MG63 (cell line): ENCODE data around the gene NOL9. TPM values are rescaled to one million over a fixed set of nuclear protein-coding genes. Genes with fewer than 3 reads are reported as not detected.
A peak's percentile ranks its signal among the peaks of the same experiment; 100 is the strongest.

Experiments used
- DNase-seq: peaks from one replicate; pipeline ENCODE4 v3.0.0-alpha.2; 2020
- H3K27me3 ChIP-seq: fragments of 250-450 bp; sonication (Bioruptor Pico); 2 replicates; pipeline ENCODE4 v1.5.1; 2020; ENCODE audit warnings: mild to moderate bottlenecking, moderate library complexity
- H3K36me3 ChIP-seq: fragments of 250-450 bp; sonication (Bioruptor Pico); 2 replicates; pipeline ENCODE4 v1.5.1; 2020; ENCODE audit warnings: mild to moderate bottlenecking, moderate library complexity
- H3K4me3 ChIP-seq: fragments of 250-450 bp; sonication (Bioruptor Pico); 2 replicates; pipeline ENCODE4 v1.5.1; 2020; ENCODE audit warnings: mild to moderate bottlenecking, moderate library complexity
- H3K9me3 ChIP-seq: fragments of 250-450 bp; sonication (Bioruptor Pico); 2 replicates; pipeline ENCODE4 v1.5.1; 2020; ENCODE audit warnings: mild to moderate bottlenecking, moderate library complexity
- total RNA-seq: library from RNA; depleted of rRNA; stranded (reverse); fragments of >200 nt; shearing (Covaris generic); gene quantifications from 2 replicates; pipeline ENCODE4 v1.2.3, GENCODE V29; 2014; ENCODE audit warnings: low replicate concordance

NOL9 gene
- total RNA-seq, 1 experiment from 2014 or later, result 25.0 TPM

DNA sequence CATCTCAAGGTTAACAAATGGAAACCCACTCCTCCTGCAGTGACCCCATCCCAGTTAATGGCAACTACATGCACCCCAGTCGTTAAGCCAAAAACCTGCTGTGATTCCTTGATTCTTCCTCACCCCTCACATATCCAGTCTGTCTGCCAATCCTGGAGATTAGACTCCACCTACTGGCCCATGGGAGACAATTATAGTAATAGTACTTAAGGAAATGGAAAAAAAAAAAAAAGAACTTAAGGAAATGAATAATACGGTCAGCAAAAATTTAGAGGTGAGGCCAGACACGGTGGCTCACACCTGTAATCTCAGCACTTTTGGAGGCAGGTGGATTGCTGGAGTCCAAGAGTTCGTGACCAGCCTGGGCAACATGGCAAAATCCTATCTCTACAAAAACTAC is 7.0 kb downstream of the NOL9 start:
- peaks cover 65% of the 10 kb centered on the region for H3K36me3 ChIP-seq
- no peak for DNase-seq
- no peaks in the 10 kb centered on the region for H3K9me3 ChIP-seq
- H3K4me3 ChIP-seq, result no peak overlapping the region
- no peaks in the 10 kb centered on the region for H3K27me3 ChIP-seq

DNA sequence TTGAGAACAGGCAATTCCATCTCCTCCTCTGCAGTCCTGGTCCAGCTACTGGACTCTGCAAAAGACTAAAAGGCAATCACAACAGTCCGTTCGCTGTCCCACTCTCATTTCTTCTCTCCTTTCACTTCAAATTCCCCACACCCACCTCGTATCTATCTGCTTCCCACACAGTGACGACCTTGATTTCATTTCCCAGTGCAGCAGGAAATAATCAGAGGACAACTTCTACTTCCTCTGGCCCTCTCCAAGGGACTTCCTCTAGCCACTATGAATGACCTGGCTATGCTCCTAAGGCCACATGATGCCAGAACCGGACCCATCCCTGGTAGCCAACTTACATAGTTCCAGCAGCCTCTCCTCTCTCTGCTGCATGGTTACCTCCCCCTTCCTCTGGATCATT is 8.0 kb downstream of the NOL9 start:
- Histone ChIP-seq H3K4me3 (no peak overlapping the region), H3K36me3 (peaks cover 69% of the 10 kb centered on the region), H3K9me3 (no peaks in the 10 kb centered on the region), H3K27me3 (no peaks in the 10 kb centered on the region)
- no peak for DNase-seq

DNA sequence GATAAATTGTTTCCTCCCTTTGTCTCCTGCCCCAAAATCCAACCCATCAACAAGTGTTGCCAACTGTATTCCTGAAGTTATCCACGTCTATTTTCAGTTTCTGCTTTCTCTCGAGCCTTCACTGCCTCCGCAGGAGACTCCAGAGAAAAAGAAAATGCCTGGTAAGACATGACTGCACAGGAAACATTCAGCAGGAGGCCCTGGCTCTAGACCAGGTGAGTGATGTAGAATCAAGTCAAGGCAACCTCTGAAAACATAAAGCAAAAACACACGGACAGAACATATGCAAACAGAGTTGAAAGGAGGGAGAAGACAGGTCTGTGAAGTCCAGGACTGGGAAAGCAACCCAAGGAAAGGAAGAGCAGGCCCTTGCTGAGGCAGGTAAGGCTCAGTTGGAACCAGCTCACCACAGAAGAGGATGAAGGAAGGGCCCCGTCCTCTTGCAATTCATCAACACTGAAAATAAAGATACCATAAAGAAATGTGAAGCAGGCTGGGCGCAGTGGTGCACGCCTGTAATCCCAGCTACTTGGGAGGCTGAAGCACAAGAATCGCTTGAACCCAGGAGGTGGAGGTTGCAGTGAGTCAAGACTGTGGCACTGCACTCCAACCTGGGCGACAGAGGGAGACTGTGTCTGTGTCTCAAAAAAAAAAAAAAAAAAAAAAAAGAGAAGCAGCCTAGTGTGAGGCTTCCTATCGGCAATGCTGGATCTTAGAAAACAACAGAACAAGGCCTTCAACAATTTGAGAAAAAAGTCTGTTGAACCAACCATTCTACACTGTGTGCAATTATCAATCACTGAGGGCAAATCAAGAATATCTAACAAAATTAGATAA is 8.8 kb downstream of the NOL9 start:
- DNase-seq, result peak; percentile 21
- H3K9me3 ChIP-seq, result no peaks in the 10 kb centered on the region
- H3K36me3 ChIP-seq, result peaks cover 69% of the 10 kb centered on the region
- H3K27me3 ChIP-seq, result no peaks in the 10 kb centered on the region
- no peak overlapping the region for H3K4me3 ChIP-seq

DNA sequence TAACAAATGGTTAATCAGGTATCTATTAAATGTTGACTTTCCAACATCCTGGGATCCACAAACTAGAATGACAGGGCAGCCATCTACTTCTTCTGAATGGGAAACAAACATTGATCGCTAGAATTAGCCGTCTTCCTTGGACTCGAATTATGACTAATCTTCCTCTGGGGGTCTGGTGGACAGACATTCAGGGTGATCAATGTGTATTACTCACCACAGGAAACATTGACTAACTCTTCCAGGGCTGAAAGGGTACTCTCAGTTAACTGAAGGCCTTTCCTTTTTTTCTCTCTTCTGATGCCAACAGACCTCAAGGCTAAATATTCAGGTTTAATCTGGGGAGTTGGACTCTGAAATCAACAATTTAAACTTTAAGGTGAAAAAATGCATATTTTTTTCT is 9.5 kb downstream of the NOL9 start:
- H3K36me3 ChIP-seq, result peaks cover 67% of the 10 kb centered on the region
- no peaks in the 10 kb centered on the region for H3K27me3 ChIP-seq
- DNase-seq, result no peak
- H3K4me3 ChIP-seq, result no peak overlapping the region
- H3K9me3 ChIP-seq, result no peaks in the 10 kb centered on the region

GRCh38 chr1:6538956-6539355 is 15.4 kb downstream of the NOL9 start:
- no peaks in the 10 kb centered on the region for H3K9me3 ChIP-seq
- no peaks in the 10 kb centered on the region for H3K27me3 ChIP-seq
- H3K4me3 ChIP-seq, result no peak overlapping the region
- peaks cover 50% of the 10 kb centered on the region for H3K36me3 ChIP-seq
- no peak for DNase-seq

- Histone ChIP-seq H3K9me3 (no peaks in the 10 kb centered on the region), H3K4me3 (no peak overlapping the region), H3K27me3 (no peaks in the 10 kb centered on the region), H3K36me3 (peaks cover 55% of the 10 kb centered on the region)
- DNase-seq, result no peak
Observed at GRCh38 chr1:6536291-6536690, 18.0 kb downstream of the NOL9 start.

DNA sequence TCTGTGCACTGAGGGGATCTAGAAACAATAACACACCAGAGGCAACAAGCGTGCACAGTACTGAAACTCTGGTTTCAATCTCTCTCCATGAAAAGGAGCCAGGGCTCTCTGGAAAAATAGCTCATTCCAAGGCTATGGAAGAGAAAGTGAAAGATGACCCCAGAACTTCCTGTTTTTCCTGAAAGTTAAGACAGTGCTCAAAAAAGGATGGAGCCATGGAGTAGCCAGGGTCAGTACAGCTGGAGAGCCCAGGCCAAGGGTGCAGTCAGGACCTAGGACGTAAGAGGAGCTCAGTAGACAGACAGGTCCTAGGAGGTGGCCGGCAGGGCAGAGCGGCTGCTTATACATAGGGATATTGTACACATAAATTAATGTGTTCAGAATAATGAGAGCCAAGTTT is 19.1 kb downstream of the NOL9 start:
- peaks cover 58% of the 10 kb centered on the region for H3K36me3 ChIP-seq
- H3K4me3 ChIP-seq, result no peak overlapping the region
- no peaks in the 10 kb centered on the region for H3K9me3 ChIP-seq
- H3K27me3 ChIP-seq, result no peaks in the 10 kb centered on the region
- no peak for DNase-seq

GRCh38 chr1:6534248-6534822 is 20.0 kb downstream of the NOL9 start:
- H3K36me3 ChIP-seq, result peaks cover 57% of the 10 kb centered on the region
- DNase-seq, result no peak

GRCh38 chr1:6531996-6532395 is 22.3 kb downstream of the NOL9 start:
- H3K36me3 ChIP-seq, result peaks cover 65% of the 10 kb centered on the region
- H3K9me3 ChIP-seq, result no peaks in the 10 kb centered on the region
- H3K4me3 ChIP-seq, result no peak overlapping the region
- H3K27me3 ChIP-seq, result no peaks in the 10 kb centered on the region
- no peak for DNase-seq

More at GRCh38 chr1:6534248-6534822, 20.0 kb downstream of the NOL9 start:
- Histone ChIP-seq H3K9me3 (no peaks in the 10 kb centered on the region), H3K4me3 (no peak overlapping the region), H3K27me3 (no peaks in the 10 kb centered on the region)

- H3K4me3 ChIP-seq, result no peak overlapping the region
- DNase-seq, result no peak
- H3K9me3 ChIP-seq, result no peaks in the 10 kb centered on the region
- no peaks in the 10 kb centered on the region for H3K27me3 ChIP-seq
- peaks cover 70% of the 10 kb centered on the region for H3K36me3 ChIP-seq
Observed at GRCh38 chr1:6530504-6531160, 23.7 kb downstream of the NOL9 start.

GRCh38 chr1:6528492-6528891 is 25.8 kb downstream of the NOL9 start:
- peaks cover 68% of the 10 kb centered on the region for H3K36me3 ChIP-seq
- H3K9me3 ChIP-seq, result no peaks in the 10 kb centered on the region
- no peak overlapping the region for H3K4me3 ChIP-seq
- H3K27me3 ChIP-seq, result no peaks in the 10 kb centered on the region
- DNase-seq, result no peak

GRCh38 chr1:6526316-6526715 is 28.0 kb downstream of the NOL9 start:
- H3K27me3 ChIP-seq, result no peaks in the 10 kb centered on the region
- peaks cover 46% of the 10 kb centered on the region for H3K36me3 ChIP-seq
- DNase-seq, result no peak

DNA sequence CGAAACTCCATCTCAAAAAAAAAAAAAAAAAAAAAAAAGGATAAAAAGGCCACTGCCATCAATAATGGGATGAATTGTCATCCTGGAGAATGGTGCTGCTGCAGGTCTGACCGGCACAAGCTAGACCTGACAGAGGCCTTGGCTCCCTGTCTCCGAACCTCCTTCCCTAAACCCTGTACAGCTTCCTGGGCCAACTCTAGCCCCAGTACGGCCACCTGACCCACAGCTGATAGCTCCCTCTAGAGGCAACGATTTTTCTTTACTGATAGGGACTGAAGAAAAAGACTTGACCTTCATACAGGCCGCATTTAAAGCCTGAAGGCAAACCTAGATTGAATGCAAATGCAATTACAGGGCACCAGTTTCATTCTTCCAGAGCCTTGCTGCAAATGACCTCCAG is 30.7 kb downstream of the NOL9 start:
- H3K9me3 ChIP-seq, result no peaks in the 10 kb centered on the region

More at GRCh38 chr1:6526316-6526715, 28.0 kb downstream of the NOL9 start:
- Histone ChIP-seq H3K4me3 (no peak overlapping the region), H3K9me3 (no peaks in the 10 kb centered on the region)

GRCh38 chr1:6521536-6521935 is 32.8 kb downstream of the NOL9 start:
- DNase-seq, result peak; percentile 27
- Histone ChIP-seq H3K9me3 (no peaks in the 10 kb centered on the region), H3K36me3 (peaks cover 20% of the 10 kb centered on the region), H3K4me3 (no peak overlapping the region), H3K27me3 (no peaks in the 10 kb centered on the region)

More for the DNA sequence above, 30.7 kb downstream of the NOL9 start:
- peak; percentile 27 for DNase-seq
- no peaks in the 10 kb centered on the region for H3K27me3 ChIP-seq
- H3K36me3 ChIP-seq, result peaks cover 28% of the 10 kb centered on the region
- no peak overlapping the region for H3K4me3 ChIP-seq

DNA sequence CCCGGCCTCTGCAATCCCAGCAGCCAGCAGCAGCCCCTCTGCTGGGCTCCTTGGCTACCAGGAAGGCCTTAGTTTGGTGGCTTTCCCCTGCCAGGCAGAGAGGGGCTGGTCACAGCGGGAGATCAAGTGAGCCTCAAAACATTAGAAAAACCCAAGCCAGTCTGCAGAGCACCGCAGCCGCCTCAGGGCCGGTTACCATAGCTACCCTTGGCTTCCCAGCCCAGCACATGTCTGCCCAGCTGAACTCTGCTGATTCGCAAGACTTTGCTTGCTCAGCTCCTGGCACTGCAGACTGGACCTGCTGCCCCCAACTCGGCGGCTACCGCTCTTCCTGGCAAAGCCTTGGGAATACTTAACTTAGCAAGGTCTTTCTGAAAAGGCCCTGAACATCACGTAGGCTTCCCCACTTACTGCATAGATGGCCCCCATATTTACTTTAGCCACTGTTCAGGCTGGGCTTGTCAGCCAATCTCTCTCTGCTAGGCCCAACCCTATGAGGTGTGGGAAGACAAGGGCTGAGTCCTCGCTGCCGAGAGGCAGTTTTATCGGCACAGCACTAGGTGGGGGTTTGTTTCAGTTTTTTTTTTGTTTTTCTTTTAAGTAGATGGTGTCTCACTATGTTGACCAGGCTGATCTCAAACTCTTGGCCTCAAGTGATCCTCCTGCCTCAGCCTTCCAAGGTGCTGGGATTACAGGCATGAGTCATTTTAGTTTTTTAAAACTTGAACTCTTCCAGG is 34.2 kb downstream of the NOL9 start:
- Histone ChIP-seq H3K4me3 (no peak overlapping the region), H3K27me3 (no peaks in the 10 kb centered on the region), H3K9me3 (no peaks in the 10 kb centered on the region), H3K36me3 (peaks cover 6% of the 10 kb centered on the region)
- peak; percentile 86 for DNase-seq

DNA sequence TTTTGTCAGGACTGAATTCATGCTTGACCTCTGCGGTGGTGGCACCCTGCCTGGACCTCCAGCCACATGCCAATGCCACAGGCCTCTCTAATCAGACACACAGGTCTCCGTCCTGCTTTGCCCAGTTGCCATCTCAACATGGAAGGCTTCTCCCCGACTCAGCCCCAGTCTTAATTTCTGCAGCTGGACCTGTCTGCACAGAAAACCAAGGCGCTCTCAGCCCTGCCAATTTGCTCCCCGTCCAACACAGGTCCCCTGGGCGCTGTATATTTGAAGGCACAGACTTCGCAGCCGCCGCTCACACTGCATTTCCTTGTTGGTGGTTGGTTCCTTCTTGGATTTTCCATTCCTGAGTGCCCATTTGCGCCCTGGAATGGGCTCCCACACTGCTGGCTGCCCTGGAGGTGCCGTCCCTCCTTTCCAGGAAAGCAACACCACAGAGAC is 34.8 kb downstream of the NOL9 start:
- no peak overlapping the region for H3K4me3 ChIP-seq
- H3K27me3 ChIP-seq, result no peaks in the 10 kb centered on the region
- peak; percentile 46 for DNase-seq
- no peaks in the 10 kb centered on the region for H3K9me3 ChIP-seq
- H3K36me3 ChIP-seq, result peaks cover 4% of the 10 kb centered on the region

DNA sequence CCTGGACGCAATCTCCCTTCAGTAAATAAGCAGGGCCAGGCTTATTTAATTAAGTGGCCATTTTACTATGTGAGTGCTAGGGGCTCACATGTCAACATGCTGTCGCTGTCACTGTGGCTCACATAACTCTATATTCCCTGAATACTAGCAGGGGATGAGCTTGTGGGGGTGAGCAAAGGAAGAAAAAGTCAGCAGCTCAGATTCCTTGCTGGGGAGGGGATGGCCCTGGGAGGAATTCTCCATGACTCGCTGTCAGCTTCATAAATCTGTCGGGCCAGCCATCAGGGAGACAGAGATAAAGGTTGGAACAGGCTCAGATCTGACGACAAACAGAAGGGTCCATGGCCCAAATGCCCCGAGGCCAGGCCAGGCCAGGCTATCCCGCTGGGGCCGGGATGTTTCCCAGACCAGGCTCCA is 36.9 kb downstream of the NOL9 start:
- H3K27me3 ChIP-seq, result no peaks in the 10 kb centered on the region
- H3K9me3 ChIP-seq, result no peaks in the 10 kb centered on the region
- no peak for DNase-seq

More for the DNA sequence above, 36.9 kb downstream of the NOL9 start:
- H3K36me3 ChIP-seq, result no peaks in the 10 kb centered on the region
- H3K4me3 ChIP-seq, result no peak overlapping the region
